GM21360 (cell line): ENCODE measurements around the gene ZNF668.
A peak's percentile ranks its signal among the peaks of the same experiment; 100 is the strongest.
"Not testable (repeated sequence)": the region's sequence is repeated elsewhere in the genome, so short reads cannot be mapped to it uniquely, and the experiment has no call there.

ENCODE experiments used
- ATAC-seq: cut with Tn5 transposase; IDR thresholded peaks from one replicate; pipeline ENCODE4 v1.9.1; 2021; ENCODE audit warnings: mild to moderate bottlenecking, moderate library complexity; ENCODE audit not compliant: unreplicated experiment

Gene ZNF668

DNA sequence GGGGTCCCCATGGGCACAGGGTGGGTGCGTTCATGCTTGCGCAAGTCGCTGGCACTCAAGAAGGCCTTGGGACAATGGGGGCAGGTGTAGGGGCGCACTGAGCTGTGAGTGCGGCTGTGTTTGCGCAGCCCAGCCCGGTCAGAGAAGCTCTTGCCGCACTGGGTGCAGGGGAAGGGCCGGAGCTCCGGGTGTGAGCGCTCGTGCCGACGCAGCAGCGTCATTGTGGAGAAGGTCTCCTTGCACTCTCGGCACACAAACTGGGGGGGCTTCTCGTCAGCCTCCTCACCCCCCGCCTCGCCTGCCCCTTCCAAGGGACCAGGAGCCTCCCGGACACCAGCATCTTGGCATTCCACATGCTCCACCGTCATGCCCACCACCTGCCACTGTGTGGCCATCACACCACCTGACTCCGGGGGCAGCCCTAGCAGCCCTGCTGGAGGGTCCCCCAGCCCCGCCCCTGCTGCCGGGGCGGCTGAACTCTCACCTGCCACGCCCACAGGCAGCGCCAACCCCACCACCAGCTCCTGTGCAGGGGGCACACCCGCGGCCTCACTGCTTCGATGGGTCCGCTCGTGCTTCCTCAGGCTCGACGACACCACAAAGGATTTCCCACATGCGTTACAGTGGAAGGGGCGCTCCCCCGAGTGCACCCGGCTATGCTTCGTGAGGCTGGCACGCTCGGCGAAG lies 12.8 kb downstream of the ZNF668 start:
- ATAC-seq, result no peak

DNA sequence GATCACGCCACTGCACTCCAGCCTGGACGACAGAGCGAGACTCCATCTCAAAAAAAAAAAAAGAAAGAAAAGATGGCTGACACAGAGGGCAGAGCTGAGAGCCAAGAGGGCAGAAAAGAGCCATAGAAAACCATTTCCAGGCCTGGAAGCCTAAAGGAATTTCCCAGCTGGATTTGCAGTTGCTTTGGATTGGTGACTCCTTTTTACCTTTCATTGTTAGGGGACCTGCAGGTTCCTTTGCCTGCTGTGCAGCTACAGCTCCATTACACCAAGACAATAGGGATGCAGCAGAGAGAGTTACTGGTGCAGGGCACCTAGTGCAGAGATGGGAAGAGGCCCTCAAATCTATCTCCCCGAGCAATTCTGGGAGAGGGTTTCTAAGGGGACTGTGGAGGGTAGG lies 18.4 kb downstream of the ZNF668 start:
- no peak for ATAC-seq

DNA sequence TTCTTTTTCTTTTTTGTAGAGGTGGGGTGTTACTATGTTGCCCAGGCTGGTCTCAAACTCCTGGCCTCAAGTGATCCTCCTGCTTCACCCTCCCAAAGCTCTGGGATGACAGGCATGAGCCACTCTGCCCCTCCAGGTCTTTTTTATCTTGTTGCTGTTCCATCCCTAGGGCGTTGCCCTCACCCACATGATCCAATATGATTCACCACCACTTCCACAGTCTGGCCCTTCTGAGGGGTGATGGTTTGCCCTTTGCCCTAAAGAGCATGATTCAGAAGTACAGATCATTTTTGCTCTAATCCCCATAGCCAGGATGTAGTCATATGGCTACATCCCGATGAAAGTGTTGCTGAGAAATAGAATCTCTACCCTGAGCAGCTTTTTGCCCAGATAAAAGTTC lies 21.9 kb downstream of the ZNF668 start:
- ATAC-seq, result no peak

DNA sequence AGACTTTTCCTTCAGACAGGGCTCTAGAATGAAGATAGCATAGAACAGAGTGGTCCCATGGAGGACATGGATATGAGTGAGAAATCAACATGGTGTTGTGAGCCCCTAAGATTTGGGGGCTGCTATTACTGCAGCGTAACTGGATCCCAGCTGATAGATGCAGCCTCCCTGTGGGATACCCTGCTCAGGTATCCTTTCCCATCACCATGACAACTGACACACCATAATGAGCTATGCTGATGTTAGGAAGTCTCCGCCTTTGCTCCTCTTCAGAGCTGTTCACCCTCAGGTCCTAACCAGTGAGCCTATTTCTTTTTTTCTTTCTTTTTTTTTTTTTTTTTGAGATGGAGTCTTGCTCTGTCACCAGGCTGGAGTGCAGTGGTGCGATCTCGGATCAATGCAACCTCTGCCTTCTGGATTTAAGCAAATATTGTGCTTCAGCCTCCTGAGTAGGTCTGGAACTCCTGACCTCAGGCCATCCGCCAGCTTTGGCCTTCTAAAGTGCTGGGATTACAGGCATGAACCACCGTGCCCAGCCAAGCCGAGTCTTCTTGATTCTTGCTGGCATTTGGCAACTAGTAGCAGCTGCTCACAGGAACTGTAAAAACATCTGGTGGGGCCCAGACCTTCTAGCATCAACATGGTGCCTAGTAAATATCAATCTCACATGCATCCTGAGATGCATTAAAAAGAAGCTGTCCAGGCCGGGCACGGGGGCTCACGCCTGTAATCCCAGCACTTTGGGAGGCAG lies 23.6 kb downstream of the ZNF668 start:
- no peak for ATAC-seq

DNA sequence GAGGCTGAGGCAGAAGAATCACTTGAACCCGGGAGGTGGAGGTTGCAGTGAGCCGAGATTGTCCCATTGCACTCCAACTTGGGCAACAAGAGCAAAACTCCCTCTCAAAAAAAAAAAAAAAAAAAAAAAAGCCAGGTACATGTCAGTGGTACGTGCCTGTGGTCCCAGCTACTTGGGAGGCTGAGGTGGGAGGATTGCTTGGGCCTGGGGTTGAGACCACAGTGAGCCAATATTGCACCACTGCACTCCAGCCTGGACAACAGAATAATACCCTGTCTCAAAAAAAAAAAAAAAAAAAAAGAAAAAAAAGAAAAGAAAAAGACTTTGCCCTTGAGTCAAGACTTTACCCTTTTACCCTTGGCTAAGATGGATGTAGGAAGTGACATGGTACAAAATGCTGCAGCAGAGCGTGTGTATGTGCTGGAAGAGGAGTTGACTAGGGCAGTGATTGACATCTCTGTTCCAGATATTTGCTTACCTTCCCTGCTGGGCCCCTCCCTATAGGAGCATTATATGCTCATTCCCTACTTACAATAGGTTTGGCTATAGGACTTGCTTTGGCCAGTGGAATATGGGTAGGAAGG lies 30.1 kb downstream of the ZNF668 start:
- ATAC-seq, result no peak

DNA sequence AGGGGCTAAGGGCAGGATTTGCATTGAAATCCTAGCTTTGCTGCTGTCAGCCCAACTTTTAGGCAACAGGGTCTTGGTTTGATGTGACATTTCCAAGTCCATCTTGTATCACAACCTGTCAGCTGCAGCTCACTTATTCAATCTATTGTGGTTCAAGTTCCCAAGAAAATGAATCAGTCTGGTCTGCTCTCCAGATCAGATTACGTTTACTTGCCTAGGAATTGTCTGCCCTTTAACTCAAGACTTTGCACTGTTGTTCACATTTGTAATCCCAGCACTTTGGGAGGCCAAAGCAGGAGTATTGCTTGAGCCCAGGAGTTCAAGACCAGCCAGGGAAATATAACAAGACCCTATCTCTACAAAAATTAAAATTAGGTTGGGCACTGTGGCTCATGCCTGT lies 30.7 kb downstream of the ZNF668 start:
- no peak for ATAC-seq

DNA sequence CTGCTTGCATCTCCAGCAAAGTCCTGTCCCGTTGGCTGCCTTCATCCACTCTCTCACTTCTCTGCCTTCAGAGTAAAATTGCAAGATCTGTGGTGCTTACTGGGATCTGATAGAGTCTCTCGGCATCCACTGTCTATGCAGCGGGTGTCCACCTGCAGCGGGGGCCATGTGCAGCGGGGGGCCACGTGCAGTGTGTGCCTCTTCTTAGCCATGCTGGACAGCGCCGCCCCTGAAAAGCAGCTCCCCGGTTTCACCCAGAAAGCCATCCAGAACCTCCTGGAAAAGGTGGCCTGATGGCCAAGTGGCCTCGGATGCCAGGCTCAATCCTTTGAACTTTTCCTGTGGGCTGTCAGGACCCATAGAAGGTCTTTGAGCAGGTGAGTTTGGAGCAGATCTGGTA lies 31.2 kb downstream of the ZNF668 start:
- no peak for ATAC-seq

DNA sequence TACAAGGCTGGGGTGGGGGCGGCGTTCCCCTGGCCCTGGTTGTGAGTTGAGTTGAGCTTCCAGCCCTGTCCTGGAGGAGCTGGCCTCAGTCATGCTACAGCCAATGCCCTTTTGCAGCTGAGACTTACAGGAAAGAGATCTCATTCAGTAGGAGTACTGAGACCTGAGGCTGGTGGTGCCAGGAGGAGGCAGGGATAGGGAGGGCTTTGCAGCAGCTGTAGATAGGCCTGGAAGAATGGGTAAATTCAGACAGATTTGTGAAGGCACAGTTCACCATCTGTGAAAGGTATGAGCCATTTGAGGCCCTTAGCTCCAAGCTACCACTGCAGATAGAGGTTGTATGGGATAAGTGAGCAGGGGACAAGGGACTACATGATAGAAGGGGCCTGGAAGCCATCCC lies 35.0 kb downstream of the ZNF668 start:
- ATAC-seq, result no peak

DNA sequence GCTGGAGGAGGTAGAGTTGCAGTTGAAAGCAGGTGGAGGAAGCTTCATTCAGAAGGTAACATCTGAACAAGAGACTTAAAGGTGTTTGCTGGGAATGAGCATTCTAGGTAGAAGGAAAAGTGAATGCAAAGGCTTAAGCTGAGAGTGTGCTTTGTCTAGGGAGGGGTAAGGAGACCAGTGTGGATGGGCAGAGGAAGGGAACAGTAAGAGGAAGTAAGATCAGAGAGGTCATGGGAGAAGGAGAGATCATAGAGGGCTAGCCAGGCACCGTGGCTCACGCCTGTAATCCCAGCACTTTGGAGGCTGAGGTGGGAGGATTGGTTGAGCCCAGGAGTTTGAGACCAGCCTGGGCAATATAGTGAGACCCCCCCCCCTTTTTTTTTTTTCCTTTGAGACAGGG lies 37.3 kb downstream of the ZNF668 start:
- no peak for ATAC-seq

DNA sequence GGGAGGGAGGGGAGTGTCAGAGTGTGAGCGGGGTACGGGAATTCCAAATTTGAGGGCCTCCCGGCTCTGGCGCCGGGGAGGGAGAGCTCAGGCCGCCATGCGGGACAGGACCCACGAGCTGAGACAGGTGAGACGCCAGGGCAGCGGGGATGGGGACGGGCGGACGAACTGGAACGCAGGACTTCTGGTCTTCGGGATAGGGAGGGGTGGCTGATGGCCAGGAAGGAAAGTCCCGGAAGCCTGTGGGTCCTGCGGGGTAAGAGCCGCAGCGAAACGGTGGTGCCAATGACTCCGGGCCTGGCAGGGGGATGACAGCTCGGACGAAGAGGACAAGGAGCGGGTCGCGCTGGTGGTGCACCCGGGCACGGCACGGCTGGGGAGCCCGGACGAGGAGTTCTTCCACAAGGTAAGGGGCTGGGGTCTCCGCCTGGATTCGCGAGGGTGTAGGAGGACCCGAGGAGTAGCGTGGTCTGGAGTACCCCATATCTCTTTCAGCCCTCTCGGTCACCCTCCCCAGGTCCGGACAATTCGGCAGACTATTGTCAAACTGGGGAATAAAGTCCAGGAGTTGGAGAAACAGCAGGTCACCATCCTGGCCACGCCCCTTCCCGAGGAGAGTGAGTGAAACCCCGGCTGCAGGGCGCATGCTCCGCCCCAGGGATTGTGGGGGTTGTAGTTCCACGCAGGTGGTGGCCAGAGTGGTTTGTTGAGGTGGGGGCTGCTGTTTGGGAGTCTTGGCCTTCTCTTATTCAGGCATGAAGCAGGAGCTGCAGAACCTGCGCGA lies 40.1 kb downstream of the ZNF668 start:
- ATAC-seq, result peak; percentile 36

DNA sequence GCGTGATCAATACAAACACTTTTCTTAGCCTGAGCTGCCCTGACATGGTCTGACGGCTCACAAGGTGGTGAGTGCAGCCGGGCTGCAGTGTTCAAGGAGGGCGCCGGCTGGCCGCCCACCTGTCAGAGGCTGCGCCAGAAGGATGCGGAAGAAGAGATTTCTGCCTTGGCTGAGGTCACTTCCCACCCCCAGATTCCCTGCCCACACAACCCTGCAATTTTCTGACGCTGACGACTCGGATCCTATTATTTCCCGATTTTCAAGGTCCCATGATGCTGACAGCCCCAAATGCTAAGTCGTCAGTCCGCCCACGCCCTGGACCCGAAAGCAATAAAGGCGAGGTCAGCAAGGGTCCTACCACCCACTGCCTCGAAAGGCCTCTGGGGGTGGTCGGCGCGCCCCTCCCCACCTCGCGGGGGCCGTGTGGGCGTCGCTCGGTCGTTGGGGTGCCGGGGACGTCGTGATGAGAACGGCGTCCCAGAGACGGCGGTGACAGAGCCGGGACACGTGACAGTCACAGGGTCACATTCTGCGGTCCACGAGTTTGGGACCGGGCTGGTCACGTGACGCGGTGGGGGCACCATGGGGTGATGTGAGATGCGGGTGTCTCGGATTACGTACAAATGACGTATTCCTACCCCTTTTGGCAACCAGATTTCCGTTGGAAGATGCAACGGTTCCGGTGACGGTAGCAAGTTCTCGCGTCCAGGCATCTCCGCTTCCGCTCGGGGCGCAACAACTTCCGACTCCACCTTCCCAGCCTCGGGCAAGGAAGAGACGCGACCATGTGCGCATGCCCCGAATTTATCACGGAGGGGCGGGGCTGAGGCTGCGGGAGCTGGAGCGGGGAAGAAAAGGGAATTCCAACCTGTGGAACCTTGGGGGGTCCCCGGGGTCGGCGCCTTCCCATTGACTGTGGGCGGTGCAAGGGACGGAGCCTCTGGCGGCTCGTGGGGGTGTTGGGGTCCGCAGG lies 41.0 kb downstream of the ZNF668 start, which contains the start of gene STX4:
TSS of gene STX4 (plus strand) at position 823 of the 973 bp plus-strand sequence. CDS start 248 bp downstream, outside the sequence.
- ATAC-seq, result peak; percentile 78

DNA sequence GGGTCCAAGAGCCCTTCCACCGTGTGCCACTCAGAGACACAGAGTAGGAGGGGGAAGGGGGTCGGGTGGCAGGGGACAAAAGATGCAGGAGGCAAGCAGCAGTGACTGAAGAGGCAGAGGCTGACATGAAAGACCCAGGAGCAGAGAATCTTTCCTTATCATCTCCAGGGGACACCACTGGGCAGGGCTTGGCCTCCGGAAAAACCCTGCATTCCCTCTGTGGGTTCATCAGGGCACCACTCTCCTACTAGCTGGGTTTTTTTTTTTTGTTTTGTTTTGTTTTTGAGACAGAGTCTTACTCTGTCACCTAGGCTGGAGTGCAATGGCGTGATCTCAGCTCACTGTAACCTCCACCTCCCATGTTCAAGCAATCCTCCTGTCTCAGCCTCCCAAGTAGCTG lies 42.8 kb downstream of the ZNF668 start:
- no peak for ATAC-seq

DNA sequence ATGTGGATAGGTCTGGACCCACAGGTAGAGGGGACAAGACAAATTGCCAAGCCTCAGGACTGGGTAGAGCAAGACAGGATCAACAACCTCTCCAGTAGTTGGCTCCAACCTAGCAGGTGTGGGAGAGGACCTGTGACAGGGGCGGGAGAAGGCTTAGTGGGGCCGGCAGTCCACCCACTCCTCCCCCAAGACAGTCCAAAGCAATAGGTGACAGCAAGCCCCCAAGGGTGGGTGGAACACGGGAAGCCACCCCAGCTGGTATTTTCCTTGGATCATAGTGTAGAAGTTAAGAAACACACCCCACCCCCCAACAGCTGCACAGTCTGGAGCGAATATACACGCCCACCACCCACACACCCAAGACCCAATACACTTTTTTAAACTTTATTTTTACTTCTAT lies 44.8 kb downstream of the ZNF668 start:
- no peak for ATAC-seq

DNA sequence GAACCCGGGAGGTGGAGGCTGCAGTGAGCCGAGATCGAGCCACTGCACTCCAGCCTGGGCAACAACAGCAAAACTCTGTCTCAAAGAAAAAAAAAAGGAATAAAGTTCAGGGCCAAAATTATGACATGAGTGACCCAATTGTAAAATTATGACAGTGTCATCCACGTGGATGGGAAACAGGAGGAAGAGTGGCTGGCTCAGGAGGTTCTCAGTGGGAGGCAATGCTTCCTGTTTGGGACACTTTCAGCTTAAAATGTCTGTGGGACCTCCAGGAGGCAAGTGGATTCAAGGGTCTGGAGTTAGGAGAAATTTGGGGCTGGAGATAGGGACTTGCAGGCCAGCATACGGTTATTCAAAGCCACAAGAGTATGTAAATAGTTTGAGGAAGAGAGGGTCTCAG lies 48.7 kb downstream of the ZNF668 start:
- no peak for ATAC-seq

DNA sequence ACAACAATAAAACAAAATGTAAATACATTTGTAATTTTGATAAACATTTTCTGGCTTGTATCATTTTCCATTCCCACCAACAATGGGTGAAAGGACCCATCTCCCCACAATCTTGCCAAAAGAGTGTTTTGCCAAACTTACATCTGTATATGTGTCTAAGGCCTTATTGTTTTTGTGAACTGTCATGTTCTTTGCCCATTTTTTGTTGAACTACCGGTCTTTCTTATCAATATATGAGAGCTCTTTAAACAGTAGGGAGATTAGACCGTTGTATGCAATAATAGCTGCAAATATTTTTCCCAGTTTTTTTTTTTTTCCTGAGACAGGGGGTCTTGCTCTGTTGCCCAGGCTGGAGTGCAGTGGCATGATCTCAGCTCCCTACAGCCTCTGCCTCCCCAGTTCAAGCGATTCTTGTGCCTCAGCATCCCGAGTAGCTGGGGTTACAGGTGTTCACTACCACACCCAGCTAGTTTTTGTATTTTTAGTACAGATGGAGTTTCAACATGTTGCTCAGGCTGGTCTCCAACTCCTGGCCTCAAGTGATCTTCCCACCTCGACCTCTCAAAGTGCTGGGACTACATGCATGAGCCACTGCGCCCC lies 50.3 kb downstream of the ZNF668 start:
- ATAC-seq, result no peak

DNA sequence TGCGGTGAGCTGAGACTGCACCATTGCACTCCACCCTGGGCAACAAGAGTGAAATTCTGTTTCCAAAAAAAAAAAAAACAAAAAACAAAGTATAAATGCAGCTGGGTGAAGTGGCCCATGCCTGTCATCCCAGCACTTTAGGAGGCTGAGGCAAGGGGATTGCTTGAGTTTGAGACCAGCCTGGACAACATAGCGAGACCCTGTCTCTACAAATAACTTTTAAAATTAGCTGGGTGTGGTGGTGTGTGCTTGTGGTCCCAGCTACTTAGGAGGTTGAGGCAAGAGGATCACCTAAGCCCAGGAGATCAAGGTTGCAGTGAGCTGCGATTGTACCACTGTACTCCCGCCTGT lies 50.8 kb downstream of the ZNF668 start:
- ATAC-seq, result no peak

DNA sequence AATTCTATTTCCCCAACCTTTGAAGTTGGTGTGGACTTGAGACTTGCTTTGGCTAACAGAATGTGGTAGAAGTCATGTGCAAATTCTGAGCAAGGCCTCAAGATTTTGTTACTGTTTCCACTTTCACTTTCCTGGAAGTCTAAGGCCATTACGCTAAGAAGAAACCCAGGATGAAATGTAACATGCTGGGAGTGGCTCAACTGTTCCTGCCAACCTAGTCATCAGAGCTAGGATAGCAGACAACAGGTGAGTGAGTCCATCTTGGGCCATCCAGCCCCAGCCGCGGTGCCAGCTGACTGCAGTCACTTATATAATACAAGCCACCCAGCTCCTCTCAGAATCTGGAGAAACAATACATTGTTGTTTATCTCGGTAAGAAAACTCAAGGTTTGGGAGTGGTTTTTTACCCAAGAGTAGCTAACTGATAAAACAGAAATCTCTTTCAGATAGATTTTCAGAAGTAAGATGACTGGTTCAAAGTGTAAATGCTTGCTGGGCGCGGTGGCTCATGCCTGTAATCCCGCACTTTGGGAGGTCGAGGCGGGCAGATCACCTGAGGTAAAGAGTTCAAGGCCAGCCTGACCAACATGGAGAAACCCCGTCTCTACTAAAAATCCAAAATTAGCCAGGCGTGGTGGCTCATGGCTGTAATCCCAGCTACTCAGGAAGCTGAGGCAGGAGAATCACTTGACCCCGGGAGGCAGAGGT lies 51.3 kb downstream of the ZNF668 start:
- no peak for ATAC-seq

DNA sequence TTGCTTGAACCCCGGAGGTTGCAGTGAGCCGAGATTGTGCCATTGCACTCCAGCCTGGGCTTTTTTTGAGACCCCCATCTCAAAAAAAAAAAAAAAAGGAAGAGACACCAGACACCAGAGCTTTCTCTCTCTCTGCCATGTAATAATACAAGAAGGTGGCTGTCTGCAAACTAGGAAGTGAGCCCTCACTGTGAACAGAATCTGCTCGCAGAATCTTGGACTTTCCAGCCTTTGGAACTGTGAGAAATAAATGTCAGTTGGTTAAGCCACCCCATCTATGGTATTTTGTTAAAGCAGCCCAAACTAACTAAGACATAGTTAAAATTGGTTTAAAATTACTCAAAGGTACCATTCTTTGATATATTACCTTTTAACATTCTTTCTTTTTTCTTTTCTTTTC lies 53.5 kb downstream of the ZNF668 start:
- no peak for ATAC-seq

DNA sequence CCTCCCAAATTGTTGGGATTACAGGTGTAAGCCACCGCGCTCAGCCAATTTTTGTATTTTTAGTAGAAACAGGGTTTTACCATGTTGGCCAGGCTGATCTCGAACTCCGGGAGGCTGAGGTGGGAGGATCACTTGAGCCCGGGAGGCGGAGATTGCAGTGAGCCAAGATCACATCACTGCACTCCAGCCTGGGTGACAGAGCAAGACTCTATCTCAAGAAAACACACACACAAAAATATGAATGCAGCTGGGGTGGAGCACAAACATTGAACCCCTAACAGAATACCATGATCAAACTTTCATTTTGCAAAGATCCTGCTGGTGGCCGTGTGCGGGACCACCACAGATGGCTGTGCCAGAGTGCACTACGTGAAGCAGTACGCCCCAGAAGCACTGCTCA lies 56.3 kb downstream of the ZNF668 start:
- not testable (repeated sequence) for ATAC-seq
